Measurements from ENCODE around the gene PCDHB15.

The PCDHB15 gene

DNA sequence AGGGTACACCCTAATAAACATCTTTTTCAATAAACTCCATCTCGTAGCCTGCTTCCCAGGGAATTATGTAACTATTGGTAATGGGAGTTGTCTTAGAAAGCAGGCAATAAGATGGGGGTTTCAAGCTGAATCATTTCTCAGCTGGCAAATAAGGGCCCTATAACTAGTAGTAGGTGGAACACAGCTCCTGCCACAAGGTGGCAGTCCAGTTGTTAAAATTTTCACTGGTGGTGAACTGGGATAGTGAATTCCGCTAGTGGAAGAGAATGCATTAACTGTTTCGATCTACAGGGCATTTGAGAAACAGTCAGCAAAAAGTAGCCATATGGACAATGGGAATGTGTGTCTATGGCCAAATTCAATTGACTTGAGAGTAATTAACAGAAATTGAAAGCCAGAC is 27.7 kb downstream of the PCDHB15 start:
- no peak for FAIRE-seq
- no peak for DNase-seq (ENCODE audit: insufficient read length)
- TF ChIP-seq TAF1 (IDR thresholded peaks at IDR 0.05; ENCODE audit: borderline replicate concordance, low read depth, low read length) (no peak), POLR2A (IDR thresholded peaks at IDR 0.05; ENCODE audit: low read depth, low read length) (no peak), POLR2AphosphoS5 (IDR thresholded peaks at IDR 0.05; ENCODE audit: low read depth, low read length) (no peak)

- no peak for DNase-seq (ENCODE audit: insufficient read length)
- FAIRE-seq, result no peak
- TF ChIP-seq POLR2A (IDR thresholded peaks at IDR 0.05; ENCODE audit: low read depth, low read length), result no peak
- no peak for TF ChIP-seq POLR2AphosphoS5 (IDR thresholded peaks at IDR 0.05; ENCODE audit: low read depth, low read length)
- no peak for TF ChIP-seq TAF1 (IDR thresholded peaks at IDR 0.05; ENCODE audit: borderline replicate concordance, low read depth, low read length)
Observed at GRCh38 chr5:141298376-141298775, 53.2 kb downstream of the PCDHB15 start.
